Measurements from ENCODE around the gene GFAP. TPM values are rescaled to one million over a fixed set of nuclear protein-coding genes. Genes with fewer than 3 reads are reported as not detected.

GFAP gene
- total RNA-seq, 1 experiment from 2014 or later, result 1.6 TPM

- TF ChIP-seq PRDM15 (CRISPR knock-in tag; IDR thresholded peaks at IDR 0.05) (no peak), ZNF396 (CRISPR knock-in tag; IDR thresholded peaks at IDR 0.05; ENCODE audit: borderline replicate concordance) (no peak), NFYB (CRISPR knock-in tag; conservative IDR thresholded peaks at IDR 0.05; ENCODE audit: low read depth) (peak; percentile 75), HMGXB4 (CRISPR knock-in tag; IDR thresholded peaks at IDR 0.05) (peak; percentile 44; the same call in 1 of the 2 replicates), SP1 (CRISPR knock-in tag; conservative IDR thresholded peaks at IDR 0.05) (no peak; the same call in 1 of the 2 replicates), PRRX2 (CRISPR knock-in tag; IDR thresholded peaks at IDR 0.05) (no peak), JUN (CRISPR knock-in tag; IDR thresholded peaks at IDR 0.05) (no peak), ZNF138 (CRISPR knock-in tag; conservative IDR thresholded peaks at IDR 0.05) (no peak), ATF1 (CRISPR knock-in tag; IDR thresholded peaks at IDR 0.05) (peak; percentile 45; the same call in 1 of the 2 replicates), IRF1 (CRISPR knock-in tag; IDR thresholded peaks at IDR 0.05) (no peak), SMAD4 (CRISPR knock-in tag; IDR thresholded peaks at IDR 0.05) (no peak), ZNF671 (CRISPR knock-in tag; IDR thresholded peaks at IDR 0.05) (no peak), ZMAT4 (CRISPR knock-in tag; IDR thresholded peaks at IDR 0.05) (no peak), CBFB (CRISPR knock-in tag; IDR thresholded peaks at IDR 0.05; ENCODE audit: low read depth) (peak; percentile 62; the same call in 1 of the 2 replicates), TEAD1 (CRISPR knock-in tag; IDR thresholded peaks at IDR 0.05) (no peak), USF1 (CRISPR knock-in tag; IDR thresholded peaks at IDR 0.05) (no peak), TEAD4 (CRISPR knock-in tag; IDR thresholded peaks at IDR 0.05) (no peak), ZNF281 (CRISPR knock-in tag; IDR thresholded peaks at IDR 0.05) (no peak), ZNF423 (CRISPR knock-in tag; IDR thresholded peaks at IDR 0.05) (no peak)
- TF ChIP-seq, protein P1, sequence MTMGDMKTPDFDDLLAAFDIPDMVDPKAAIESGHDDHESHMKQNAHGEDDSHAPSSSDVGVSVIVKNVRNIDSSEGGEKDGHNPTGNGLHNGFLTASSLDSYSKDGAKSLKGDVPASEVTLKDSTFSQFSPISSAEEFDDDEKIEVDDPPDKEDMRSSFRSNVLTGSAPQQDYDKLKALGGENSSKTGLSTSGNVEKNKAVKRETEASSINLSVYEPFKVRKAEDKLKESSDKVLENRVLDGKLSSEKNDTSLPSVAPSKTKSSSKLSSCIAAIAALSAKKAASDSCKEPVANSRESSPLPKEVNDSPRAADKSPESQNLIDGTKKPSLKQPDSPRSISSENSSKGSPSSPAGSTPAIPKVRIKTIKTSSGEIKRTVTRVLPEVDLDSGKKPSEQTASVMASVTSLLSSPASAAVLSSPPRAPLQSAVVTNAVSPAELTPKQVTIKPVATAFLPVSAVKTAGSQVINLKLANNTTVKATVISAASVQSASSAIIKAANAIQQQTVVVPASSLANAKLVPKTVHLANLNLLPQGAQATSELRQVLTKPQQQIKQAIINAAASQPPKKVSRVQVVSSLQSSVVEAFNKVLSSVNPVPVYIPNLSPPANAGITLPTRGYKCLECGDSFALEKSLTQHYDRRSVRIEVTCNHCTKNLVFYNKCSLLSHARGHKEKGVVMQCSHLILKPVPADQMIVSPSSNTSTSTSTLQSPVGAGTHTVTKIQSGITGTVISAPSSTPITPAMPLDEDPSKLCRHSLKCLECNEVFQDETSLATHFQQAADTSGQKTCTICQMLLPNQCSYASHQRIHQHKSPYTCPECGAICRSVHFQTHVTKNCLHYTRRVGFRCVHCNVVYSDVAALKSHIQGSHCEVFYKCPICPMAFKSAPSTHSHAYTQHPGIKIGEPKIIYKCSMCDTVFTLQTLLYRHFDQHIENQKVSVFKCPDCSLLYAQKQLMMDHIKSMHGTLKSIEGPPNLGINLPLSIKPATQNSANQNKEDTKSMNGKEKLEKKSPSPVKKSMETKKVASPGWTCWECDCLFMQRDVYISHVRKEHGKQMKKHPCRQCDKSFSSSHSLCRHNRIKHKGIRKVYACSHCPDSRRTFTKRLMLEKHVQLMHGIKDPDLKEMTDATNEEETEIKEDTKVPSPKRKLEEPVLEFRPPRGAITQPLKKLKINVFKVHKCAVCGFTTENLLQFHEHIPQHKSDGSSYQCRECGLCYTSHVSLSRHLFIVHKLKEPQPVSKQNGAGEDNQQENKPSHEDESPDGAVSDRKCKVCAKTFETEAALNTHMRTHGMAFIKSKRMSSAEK (CRISPR knock-in tag; IDR thresholded peaks at IDR 0.05; ENCODE audit: borderline replicate concordance), result no peak
- TF ChIP-seq, protein P2, sequence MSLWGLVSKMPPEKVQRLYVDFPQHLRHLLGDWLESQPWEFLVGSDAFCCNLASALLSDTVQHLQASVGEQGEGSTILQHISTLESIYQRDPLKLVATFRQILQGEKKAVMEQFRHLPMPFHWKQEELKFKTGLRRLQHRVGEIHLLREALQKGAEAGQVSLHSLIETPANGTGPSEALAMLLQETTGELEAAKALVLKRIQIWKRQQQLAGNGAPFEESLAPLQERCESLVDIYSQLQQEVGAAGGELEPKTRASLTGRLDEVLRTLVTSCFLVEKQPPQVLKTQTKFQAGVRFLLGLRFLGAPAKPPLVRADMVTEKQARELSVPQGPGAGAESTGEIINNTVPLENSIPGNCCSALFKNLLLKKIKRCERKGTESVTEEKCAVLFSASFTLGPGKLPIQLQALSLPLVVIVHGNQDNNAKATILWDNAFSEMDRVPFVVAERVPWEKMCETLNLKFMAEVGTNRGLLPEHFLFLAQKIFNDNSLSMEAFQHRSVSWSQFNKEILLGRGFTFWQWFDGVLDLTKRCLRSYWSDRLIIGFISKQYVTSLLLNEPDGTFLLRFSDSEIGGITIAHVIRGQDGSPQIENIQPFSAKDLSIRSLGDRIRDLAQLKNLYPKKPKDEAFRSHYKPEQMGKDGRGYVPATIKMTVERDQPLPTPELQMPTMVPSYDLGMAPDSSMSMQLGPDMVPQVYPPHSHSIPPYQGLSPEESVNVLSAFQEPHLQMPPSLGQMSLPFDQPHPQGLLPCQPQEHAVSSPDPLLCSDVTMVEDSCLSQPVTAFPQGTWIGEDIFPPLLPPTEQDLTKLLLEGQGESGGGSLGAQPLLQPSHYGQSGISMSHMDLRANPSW (CRISPR knock-in tag; conservative IDR thresholded peaks at IDR 0.05; ENCODE audit: low read depth), result no peak
Measured at GRCh38 chr17:44947461-44948314, 32.4 kb upstream of the GFAP start, which contains the start of gene KIF18B (continued).
